ENCODE data around the gene SNX2. TPM values are rescaled to one million over a fixed set of nuclear protein-coding genes. Genes with fewer than 3 reads are reported as not detected.

Gene SNX2
- total RNA-seq, 1 donor: 46.6 TPM

Other genes starting within 250 kb of the SNX2 start
- 0.54 TPM for gene SNX24, start 70.5 kb downstream of the SNX2 start, total RNA-seq

All from hematopoietic multipotent progenitor cell (in vitro differentiated cells).